CD4-positive, alpha-beta T cell treated with Interleukin-4 for 4 hours (primary cell): ENCODE measurements around the gene CYTH2.
"Not testable (repeated sequence)": the region's sequence is repeated elsewhere in the genome, so short reads cannot be mapped to it uniquely, and the experiment has no call there.

Experiments used
- DNase-seq: peaks from one replicate; pipeline ENCODE4 v3.0.0-alpha.2; 2020

Gene CYTH2

DNA sequence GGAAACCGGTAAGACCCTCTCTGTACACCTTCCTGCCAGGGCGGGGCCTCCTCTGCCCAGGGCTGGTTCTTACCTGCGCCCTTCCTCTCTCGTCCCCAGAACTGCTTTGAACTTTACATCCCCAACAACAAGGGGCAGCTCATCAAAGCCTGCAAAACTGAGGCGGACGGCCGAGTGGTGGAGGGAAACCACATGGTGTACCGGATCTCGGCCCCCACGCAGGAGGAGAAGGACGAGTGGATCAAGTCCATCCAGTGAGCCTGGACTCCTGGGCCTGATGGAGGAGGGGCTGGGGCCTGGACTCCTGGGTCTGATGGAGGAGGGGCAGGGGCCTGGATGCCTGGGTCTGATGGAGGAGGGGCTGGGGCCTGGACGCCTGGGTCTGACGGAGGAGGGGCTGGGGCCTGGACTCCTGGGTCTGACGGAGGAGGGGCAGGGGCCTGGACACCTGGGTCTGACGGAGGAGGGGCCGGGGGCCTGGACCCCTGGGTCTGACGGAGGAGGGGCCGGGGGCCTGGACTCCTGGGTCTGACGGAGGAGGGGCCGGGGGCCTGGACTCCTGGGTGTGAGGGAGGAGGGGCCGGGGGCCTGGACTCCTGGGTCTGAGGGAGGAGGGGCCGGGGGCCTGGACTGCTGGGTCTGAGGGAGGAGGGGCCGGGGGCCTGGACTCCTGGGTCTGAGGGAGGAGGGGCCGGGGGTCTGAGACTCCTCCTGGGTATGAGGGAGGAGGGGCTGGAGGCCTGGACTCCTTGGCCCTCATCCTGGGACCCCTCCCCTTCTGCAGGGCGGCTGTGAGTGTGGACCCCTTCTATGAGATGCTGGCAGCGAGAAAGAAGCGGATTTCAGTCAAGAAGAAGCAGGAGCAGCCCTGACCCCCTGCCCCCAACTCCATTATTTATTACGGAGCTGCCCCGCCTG lies 9.4 kb downstream of the CYTH2 start:
- no peak for DNase-seq

DNA sequence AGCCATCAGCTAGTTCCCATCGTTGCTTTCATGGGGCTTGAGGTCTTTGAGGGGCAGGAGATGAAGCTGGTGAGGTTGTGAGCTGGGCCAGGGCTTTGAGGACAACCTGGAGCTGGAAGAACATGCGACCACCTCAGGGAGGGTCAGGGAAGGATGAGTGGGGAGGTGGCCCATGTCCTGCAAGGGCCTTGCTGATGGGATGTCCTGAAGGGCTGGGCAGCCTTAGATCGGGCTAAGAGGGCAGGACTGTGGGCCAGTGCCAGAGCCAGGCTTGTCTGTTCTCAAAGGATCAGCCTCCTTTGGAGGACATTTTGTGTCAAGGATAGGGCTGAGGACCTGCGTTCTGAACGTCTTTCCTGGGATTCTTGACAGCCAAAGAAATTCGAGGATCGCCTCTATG lies 10.5 kb downstream of the CYTH2 start:
- DNase-seq, result no peak

DNA sequence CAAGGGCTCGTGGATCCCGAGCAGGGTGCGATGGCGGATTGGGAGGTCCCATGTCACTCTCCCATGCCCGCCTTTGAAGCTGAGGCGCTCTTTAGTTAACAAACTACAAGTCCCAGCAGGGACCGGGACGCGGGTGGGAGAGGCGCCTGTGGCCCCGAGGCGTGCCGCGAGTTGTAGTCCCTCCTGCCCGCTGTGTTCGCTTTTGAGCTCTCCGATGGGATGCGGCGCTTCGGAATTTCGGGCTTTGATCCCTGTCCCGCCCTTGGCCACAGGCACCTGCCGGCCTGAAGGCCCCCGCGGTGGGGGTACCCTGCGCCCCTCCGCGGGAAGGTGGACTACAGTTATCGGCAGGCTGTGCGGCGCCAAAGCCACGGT lies 11.0 kb downstream of the CYTH2 start:
- DNase-seq, result peak; percentile 28

DNA sequence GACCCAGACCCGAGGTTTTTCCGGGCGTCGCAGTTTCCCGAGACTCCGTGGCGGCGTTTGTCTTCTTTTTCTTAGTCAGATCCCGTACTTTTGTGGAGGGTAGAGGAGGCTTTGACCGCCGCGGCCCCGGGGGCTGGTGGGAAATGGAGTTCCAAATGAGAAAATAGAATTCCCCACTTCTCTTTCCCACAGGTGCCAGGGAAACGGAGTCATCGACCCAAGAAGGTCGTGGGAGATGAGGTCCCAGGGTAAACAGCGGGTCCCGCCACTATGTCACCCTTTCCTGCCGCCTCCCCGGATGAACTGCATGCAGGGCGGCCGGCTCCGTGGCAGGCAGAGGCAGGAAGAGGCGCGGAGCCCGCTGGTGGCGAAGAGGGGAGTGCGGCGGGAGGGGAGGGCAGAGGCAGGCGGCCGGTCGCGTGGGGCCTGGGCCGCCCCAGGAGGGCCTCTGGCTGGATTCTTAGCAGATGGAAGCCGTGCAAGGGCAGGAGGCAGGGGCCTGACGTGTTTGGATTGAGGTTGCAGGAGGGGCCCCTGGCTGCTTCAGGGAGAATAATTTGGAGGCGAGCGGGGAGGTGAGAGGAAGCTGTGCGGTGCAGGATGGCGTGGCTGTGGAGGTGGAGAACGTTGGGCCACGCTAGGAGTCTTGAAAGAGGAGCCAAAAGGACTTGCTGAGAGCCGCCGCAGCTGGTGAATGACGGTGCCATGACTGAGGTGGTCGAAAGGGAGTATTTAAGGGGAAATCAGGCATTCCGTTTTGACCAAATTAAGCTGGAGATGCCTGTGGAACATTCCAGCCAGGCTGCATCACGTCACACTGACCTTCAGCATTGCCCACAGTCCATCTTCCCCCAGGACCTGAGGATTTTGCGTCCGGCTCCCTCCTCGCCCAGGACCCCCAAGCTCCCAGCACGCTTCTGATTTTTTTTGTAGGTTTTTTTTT lies 11.7 kb downstream of the CYTH2 start:
- DNase-seq, result peak; percentile 40

DNA sequence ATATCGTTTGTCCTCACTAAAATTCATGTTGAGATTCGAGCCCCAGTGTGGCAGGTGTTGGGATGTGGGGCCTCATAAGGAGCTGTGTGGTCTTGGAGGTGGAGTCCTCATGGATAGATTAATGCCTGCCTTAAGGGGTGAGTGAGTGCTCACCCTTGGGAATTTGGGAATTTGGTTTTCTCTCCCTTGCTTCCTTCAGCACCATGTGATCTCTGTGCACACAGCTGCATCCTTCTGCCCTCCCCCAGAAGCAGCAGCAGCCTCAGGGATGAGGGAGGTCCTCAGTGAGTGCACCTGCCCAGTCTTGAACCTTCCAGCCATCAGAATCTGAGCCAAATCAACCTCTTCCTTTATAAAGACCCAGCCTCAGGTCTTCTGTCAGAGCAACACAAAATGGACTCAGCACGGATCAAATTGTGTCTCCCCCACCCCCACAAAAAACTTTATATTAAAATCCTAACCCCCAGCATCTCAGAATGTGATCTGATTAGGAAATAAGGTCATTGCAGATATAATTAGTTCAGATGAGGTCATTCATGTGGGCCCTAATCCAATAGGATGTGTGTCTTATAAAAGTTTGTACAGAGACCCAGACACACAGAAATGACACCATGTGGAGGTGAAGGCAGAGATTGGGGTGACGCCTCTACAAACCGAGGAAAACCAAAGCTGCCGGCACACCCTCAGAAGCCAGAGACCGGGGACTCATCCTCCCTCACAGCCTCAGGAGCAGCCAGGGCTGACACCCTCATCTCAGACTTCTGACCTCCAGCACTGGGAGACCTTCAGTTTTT lies 12.9 kb downstream of the CYTH2 start:
- DNase-seq, result no peak

DNA sequence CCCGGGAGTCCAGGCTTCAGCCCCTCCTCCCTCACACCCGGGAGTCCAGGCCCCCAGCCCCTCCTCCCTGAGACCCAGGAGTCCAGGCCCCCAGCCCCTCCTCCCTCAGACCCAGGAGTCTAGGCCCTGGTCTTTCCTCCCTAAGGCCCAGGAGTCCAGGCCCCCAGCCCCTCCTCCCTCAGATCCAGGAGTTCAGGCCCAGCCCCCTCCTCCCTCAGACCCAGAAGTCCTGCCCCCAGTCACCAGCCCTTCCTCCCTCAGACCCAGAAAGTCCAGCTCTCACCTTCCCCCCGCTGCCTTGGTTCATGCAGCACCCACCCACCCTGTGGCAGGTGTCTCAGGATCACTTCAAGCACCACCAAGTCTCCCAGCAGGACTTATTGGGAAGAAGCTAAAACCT lies 14.1 kb downstream of the CYTH2 start:
- no peak for DNase-seq

- DNase-seq, result no peak
These were observed 15.2 kb downstream of the CYTH2 start for GRCh38 chr19:48484247-48484893.

- DNase-seq, result no peak
These were observed 15.9 kb downstream of the CYTH2 start for GRCh38 chr19:48484931-48485612.

DNA sequence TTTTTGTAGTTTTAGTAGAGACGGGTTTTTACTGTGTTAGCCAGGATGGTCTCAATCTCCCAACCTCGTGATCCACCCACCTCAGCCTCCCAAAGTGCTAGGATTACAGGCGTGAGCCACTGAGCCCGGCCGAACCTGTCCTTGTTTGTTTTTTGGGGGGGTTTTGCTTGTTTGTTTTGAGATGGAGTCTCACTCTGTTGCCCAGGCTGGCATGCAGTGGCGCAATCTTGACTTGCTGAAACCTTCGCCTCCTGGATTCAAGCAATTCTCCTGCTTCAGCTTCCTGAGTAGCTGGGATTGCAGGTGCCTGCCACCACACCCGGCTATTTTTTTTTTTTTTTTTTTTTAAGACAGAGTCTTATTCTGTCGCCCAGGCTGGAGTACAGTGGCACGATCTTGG lies 17.5 kb downstream of the CYTH2 start:
- not testable (repeated sequence) for DNase-seq

DNA sequence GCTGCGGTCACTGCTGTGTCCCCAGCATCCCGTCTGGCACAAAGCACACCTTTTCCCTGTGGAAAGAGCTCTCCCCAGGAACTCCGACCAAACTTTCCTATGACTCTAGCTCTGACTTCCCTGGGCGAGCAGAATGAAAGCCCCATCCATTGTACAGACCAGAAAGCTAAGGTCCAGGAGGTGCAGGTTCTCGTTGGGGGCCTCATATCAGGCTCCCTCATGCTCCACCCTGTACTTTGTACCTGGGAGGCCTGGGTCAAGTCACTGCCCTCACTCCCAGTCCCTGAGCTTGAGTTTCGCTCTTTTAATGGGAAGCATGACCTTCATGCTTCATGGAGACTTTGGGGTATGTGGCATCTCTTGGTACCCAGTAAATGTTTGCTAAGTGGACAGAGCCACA lies 18.4 kb downstream of the CYTH2 start:
- no peak for DNase-seq

DNA sequence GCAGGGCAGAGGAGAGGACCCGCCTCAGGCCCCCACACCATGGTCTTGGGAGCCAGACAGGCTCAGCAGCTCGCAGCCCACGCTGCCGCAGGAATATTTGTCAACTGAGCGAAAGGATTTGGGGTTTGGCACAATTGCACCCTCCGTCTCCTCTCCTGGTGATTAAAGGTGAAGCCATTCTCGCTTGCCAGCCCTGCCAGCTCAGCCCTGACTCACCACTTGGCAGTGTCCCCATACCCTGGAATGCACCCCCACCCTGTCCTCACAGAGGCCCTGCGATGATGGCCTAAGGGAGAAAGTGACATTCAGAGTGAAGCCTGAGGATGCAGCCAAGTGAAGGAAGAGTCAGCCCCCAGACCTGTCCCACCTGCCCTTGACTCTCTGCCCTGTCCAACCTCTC lies 18.8 kb downstream of the CYTH2 start:
- DNase-seq, result no peak

GRCh38 chr19:48488478-48488877 lies 19.3 kb downstream of the CYTH2 start:
- not testable (repeated sequence) for DNase-seq

GRCh38 chr19:48489608-48490216 lies 20.5 kb downstream of the CYTH2 start:
- DNase-seq, result peak; percentile 65

DNA sequence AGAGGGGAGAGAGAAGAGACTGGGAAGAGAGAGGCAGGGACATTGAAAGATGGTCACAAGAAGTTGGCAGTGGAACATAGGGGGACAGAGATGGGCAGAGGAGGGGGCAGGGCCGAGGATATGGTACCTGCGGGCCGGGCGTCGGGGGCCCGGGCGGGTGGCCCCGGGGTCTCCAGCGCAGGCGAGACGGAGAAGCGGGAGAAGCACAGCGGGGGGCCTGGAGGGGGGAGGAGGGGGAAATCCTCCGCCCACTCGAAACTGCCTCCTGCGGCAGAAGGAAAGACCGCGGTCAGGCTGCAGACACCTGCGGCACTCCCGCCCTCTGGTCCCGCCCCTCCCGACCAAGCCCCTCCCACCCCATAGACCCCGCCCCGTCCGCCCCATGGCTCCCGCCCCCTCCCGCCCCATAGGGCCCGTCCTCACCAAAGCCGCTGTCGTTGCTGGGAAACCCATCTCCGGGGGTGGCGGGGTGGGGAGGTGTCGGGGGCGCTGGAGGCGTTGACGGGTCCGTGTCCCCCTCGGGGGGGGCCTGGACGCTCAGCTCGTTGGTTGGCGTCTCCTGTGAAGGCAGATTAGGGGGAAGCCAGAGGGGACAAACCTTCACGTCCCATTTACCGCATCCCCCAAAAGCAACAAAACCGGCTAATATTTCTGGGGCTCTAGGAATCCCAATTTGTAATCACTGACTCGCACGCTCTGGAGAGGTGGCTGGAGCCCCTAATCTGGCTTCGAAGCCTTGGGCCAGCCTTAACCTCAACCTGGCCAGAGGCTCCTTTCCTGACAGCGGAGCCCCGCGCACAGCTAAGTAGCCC lies 22.0 kb downstream of the CYTH2 start:
- peak; percentile 44 for DNase-seq

DNA sequence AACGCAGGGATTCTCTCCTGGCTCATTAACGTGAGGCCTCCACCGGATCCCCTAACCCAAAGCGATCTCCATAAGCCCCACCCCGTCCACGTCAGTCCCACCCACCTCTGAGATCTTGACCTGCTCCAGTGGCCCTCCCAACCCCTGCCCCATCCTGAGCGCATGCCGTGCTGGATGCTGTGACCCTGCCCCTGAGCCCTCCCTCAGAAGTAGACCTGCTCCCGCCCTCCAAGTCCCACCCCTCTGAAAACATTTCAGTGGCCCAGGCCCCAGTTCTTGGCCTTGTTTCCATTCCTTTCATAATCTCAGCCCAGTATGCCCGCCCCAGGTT lies 22.6 kb downstream of the CYTH2 start:
- no peak for DNase-seq

- peak; percentile 69 for DNase-seq
These were observed 24.0 kb downstream of the CYTH2 start for GRCh38 chr19:48492925-48493717.

GRCh38 chr19:48493718-48494401 lies 24.7 kb downstream of the CYTH2 start:
- DNase-seq, result no peak

DNA sequence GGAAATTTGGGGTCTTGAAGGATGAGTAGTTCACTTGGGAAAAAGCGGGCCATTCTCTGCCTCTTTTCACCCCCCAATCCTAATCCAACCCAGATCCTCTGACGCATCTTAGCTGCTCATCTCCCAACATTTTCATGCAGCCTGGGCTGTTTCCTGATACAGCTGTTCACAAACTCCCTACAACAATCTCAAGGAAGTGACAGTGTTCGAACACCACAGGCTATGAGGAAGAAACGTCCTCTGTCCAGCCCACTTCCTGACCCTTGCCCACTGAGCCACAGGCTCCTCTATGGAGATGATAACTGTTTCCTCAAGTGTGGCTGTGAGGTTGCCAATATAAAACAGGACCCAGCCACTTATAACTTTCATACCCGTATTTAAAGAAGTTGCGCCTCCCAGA lies 26.2 kb downstream of the CYTH2 start:
- no peak for DNase-seq
